HL-60/S4 treated with retinoic acid at 250 ng/mL for 4 days and 3 days (cell line): Measurements from ENCODE around the gene CDADC1.
"Not testable (repeated sequence)": the region's sequence is repeated elsewhere in the genome, so short reads cannot be mapped to it uniquely, and the experiment has no call there.

Source experiments
- in situ Hi-C: fragments of 300-500 bp; cut with MboI; formaldehyde crosslinking; loops from 2 replicates; pipeline ENCODE4 v1.7.0; 2022; ENCODE audit warnings: low sequenced_read_pairs

The CDADC1 gene

DNA sequence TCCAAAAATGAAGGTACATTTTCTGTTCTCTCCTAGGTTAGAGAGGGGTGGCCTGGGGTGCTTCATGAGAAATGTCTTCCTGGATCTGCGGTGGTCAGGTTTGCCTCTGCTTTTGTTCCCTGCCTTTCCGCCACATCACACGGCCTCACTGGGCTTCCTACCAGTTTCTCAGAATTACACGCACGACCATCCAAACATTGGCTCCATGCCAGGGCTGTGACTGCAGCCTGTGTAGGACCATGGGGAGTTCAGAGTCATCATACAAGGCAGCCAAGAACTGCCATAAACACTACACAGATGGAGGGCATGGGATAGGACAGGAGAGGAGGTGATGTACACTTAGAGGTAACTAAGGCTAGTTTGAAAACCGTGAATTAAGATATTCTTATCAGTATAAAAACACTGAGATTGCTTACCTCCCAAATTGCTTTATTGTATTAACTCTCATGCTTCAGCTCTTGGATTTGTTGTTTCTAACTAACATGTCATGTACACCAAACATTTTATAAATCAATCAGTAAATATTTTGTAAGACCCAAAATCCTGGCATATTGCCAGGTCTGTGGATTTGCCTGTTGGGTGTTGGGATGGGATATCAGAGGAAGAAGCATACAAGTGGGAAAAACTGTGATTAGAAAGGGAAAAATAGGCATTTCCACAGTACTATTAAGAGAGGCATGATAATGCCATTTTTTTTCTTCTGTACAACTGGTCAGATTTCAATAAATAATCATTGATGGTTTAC, 45.2 kb downstream of the CDADC1 start:
- in situ Hi-C loops = no loop called here

DNA sequence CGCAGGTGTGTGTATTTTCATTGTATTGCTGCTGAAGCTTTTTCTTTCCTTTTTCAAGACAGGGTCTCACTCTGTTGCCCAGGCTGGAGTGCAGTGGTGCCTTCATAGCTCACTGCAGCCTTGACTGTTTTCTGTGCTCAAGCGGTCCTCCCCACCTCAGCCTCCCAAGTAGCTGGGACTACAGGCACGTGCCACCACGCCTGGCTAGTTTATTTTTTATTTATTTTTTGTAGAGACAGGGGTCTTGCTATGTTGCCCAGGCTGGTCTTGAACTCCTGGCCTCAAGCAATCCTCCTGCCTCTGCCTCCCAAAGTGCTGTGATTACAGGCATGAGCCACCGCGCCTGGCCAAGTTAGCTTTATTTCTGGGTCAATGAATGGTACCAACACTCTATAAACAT, 47.0 kb downstream of the CDADC1 start:
- in situ Hi-C loops = not testable (repeated sequence)

DNA sequence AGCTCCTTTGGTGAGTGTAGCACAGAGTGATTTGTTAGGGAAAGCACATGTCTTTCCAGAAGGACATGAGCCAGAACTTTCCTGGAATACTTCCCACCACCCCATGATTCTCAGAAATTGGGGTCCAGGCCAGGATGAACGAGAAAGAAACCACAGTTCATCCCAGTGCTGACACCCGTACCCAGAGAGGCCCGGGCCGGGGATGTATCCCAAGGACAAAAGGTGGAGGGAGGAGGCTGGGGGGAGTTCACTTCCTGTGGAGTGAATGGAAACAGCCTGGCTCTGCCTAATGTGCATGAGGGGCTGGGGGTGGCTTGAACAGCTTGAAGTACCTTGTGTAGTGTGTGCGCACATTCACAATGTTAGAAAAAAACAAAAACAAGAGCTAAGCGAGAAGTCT, 47.5 kb downstream of the CDADC1 start:
- in situ Hi-C loops = no loop called here

DNA sequence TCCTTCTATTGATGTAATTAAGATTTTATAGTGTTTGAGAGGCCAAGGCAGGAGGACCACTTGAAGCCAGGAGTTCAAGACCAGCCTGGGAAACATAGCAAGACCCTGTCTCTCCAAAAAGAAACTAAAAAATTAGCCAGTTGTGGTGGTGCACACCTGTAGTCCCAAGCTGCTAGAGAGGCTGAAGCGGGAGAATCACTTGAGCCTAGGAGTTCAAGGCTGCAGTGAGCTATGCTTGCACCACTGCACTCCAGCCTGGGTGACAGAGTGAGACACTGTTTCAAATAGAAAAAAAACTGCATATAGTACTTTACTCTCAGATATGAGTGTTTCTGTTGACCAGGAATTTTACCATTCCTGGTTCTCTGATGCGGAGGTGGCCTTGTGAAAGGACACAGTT, 48.9 kb downstream of the CDADC1 start:
- in situ Hi-C loops = no loop called here

DNA sequence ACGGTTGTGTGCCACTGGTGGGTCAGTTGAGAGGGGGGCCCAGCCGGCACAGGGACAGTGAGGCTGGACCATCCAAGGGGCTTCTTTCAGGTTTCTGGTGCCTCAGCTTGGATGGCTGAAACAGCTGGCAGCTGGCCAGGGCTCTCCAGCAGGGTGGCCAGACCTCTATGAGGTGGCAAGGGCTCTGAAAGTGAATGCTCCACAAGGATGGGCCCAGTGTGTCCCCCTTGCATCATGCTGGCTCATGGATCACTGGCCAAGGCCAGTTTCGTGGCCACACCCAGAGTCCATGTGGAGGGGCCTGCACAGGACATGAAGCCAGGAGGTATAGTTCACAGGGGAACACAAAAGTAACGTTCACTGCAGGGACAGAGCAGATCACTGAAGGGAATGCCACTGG, 49.6 kb downstream of the CDADC1 start:
- in situ Hi-C loops = no loop called here

DNA sequence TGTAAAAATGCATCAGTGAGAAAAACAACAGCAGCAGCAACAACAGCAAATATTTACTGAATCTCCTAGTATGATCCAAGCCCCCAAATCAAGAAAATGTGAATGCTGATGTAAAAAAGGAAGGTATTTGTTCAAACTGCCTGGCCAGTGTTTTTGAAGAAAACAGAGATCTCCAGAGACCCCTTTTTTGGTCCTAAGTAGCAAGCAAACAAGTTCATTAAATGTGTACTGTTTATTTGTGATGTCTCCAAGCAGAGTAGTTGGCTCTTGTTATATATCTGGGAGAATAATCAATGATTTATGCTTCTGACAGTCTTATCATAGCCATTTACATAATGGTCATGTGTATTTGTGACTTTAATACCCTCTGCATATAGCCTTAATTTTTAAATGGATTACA, 50.7 kb downstream of the CDADC1 start:
- in situ Hi-C loops = no loop called here

DNA sequence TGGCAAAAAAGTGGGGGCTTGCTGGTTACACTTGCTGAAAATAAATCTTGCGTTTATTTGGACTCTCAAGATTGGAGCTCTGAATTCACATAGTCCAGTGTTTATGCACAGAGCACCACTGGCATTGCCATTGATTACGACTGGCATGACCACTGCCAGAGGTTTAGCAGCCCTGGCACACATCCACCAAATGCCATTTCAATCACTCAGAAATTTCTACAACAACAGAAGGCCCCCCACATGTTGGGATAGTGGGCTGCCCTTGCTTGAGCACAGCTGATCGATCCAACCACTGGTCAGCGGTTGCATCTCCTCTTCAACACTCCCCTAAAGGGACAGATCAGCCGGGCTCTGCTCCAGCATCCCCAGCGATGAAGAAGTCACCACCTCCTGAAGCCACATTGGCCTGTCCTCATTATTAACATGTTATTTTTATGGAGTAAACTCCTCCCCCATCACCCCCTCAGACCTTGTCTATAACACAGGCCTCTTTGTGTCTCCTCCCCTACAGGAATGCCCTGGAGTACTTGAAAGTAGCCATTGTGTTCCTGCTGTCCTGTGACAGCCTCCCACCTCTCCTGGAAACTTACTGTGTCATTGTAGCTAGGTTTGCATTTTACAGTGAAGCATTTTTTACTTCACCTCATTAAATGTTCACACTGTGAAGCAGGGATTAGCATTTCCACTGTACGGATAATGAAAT, 51.3 kb downstream of the CDADC1 start:
- in situ Hi-C loops = no loop called here

DNA sequence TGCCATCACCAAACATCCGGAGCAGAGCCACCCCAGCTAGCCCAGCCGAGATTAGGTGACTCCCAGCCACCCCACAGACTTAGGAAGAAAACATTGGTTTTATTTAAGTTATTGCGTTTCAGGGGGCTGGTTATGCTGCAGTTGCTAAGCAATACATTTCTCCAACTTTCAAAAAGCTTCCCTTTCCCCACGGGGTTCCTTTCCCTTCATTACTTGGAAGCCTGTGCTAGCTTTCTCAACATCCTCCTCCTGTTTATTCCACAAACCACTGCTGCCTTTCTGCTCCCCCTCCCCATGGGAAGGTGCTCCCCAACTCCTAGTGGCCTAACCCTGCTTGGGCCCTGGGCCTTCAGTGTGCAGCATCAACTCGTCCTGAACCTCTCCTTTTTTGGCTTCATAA, 52.6 kb downstream of the CDADC1 start:
- in situ Hi-C loops = loop anchor here (10.0 kb wide), 1 partner anchor 315 kb away; no protein-coding TSS in a partner anchor

DNA sequence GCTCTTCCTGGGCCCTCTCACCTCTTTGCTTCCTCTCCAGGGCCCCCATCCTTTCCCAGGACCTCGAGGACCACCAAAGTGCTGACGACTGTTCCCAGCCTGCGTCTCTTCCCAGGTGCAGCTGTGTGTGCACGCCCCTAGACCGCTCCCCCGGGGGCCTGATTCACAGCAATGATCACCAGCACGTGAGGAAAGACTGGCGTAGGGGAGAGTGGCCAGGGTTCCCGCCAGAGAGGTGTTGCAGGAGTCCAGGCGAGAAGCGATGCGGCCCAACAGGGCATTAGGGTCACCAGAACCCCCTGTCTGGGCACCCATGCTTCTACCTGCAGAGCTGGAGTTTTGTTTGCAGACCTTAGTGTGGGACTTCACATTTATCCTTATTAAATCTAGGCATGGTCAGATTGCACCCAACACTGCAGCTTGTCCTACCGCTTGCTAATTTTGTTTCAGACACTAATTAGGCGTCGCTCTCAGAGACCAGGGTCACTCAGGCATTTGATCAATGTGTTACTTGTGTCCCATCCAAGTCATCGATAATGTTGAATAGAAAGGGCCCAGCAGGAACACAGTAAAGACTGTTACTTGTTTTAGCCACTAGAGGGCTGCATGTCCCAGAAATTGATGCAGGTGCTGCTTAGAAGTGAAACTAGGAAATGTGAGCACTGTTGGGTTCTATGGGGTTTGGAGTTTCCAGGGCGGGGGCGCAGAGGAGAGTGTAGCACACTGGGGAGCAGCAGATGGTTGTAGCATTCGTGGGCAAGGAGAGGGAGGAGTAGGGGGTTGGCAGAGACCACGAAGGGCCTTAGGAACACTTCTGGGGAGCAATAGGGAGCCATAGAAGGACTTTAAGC, 53.2 kb downstream of the CDADC1 start:
- in situ Hi-C loops = loop anchor here (10.0 kb wide), 1 partner anchor 314 kb away; no protein-coding TSS in a partner anchor

DNA sequence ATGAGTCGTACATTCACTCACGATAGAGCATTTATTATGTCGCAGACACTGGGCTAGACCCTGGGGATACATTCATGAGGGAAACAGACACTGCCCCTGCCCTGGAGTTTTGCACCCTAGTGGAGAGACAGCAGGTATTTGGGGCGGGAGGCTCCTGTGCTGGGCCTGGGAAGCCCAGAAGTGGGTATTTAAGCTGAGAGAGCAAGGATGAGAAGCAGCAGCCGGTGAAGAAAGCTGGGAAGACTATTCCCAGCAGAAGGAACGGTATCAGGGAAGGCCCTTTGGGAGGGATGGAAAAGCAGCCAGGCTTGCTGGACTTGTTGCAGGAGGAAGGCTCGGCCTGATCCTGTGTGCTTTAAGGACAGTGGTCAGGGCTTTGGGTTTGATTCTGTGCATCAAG, 54.5 kb downstream of the CDADC1 start:
- in situ Hi-C loops = loop anchor here (10.0 kb wide), 1 partner anchor 313 kb away; no protein-coding TSS in a partner anchor

DNA sequence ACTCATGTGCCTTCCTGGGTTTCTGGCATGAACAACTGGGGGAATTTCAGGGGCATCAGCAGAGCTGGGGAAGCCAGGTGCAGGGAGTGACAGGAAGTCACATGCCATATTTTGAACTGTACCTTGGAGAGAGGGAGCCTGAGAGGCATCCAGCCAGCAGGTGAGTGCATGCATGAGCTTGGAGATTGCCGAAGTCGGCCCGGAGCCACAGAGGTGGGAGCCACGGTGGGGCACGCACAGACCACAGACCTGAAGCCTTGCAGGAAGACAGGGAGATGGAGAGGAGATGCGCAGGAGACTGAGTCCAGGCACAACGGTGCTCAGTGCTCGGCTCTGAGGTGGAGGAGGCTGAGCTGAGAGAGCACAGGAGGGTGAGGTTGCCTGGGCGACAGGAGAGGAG, 55.1 kb downstream of the CDADC1 start:
- in situ Hi-C loops = loop anchor here (10.0 kb wide), 1 partner anchor 312 kb away; no protein-coding TSS in a partner anchor

DNA sequence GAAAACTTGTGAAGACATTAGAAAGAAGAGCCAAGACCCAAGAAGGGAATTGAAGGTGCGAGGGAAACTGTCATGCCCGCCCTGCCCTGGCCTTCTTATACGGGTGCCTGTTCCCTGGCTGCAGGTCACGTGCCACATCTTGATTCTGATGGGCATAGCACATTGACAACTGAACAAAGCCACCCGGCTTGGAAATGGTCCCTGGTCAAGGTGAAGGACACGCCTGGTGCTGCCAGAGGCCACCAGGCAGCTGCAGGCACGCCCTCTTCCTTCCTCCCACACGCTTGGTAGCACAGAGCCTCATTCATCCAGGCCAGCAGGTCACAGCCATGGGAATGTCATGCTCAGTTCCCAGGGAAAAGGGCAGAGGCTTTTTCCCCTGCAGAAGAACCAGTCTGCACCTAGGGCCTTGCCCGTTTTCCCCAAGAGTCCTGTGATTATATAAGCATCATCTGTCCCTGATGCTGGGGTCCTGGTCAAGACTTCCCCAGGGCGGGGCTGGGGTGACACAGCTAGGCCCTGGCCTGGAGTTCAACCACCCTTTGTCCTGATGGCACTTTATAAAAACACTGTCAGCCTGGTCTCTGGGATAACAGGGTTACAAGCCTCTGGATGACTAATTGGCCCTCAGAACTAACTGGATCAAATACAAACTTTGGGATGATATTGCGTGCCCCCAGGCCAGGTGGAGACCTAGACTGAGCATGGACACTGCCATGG, 56.0 kb downstream of the CDADC1 start:
- in situ Hi-C loops = loop anchor here (10.0 kb wide), 1 partner anchor 311 kb away; no protein-coding TSS in a partner anchor

DNA sequence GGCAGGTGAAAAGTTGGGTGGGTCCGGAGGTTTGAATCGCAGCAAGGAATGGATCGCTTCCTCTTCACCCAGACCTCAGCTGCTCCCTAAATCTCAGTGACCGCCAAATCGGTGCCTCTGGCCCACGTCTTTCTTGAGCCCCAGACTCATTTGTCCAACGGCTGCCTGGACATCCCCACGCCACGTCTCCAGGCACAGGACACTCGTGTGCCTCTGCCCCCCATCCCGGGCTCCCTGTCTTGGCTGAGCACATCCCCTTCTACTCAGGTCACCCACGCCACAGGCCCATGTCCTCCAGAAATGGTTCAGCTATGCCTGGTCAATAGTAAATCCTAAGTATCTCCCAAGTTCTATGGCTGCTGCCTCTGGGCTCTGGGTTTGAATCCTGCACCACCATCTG, 56.6 kb downstream of the CDADC1 start:
- in situ Hi-C loops = loop anchor here (10.0 kb wide), 1 partner anchor 310 kb away; no protein-coding TSS in a partner anchor

DNA sequence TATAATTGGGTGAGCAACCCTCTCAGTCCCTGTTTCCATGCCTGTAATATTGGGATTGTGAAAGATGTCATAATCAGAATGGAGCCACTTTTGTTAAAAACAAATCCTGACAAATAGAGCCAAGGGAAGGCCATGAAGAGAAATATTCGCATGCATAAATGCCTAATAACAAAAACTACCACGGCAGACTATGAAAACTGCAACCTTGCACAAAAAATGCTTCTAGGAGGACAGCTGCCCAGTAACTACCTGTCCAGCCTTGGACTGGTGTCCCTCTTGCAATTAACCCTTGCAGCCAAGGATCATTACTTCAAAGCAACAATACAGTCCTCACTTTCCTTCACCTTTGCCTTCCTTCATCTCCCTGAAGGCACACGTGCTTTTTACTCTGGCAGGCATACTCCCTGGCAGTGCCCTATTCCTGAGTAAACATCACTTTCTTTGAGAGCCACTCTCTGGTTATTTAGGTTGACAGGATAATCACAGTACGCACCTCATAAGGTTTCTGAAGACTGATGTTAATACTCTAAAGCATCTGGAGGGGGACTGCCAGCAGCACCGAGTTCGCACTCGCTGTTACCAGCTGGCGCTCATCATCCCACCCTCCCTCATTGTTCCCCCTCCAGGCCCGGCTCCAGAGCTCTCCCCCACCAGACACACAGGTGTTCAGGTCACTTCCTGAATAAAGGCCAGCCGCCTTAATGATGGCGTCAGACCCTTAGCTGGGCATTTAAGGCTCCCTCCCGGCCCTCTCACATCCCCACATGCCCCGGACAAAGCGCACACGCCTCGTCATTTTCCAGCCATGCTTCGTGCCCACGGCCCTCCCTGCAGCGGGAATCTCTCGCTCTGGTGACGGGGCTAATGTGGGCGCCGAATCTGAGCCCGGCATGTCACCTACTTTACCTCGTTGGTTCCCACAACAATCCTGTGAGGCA, 57.3 kb downstream of the CDADC1 start:
- in situ Hi-C loops = loop anchor here (10.0 kb wide), 1 partner anchor 310 kb away; no protein-coding TSS in a partner anchor

DNA sequence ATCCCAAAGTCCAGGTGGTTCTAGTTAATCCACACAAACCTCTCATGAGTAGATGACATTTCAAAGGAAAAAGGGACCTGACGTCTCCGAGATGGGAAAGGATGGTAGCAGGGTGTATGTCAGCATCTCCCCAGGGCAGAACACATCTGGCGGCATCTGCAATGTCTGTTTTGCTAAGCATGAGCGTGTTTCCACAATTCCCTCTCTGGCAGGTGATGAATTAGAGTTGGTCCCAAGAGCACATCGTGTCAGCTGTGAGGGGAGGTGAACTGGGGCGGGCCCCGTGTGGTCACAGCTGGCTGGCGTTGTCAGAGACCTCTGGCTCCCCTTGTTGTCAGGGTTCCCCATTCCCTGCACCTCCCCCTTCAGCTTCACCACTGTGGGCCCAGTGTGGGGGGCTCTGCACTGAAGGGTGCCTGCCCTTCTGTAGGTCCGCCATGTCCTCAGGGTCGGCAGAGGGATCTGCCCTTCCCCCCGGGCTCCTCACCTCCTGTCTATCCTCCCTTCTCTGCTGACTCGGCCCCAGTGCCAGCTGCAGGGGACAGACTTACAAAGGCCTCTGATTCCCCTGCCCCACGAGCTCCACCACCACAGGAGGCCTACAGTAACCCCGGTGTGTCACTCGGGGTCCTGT, 58.2 kb downstream of the CDADC1 start:
- in situ Hi-C loops = loop anchor here (10.0 kb wide), 1 partner anchor 309 kb away; no protein-coding TSS in a partner anchor

DNA sequence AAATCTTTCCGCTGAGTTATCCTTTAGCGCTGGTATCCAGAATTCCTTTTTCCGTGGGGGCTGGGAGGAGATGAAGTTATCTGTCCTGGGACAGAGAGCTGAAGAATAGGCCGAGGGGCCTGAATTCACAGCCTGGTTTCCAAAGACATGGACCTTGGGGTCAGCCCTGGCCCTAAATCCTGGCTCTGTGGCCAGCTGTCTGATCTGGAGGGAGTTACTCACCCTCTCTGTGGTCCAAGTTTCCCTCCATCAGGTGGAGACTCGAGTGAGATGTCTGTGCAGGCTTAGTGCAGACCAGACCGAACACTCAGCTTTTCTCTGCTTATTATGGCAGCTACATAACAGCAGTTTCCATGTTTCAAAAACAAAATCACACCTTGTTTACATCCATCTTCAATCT, 59.6 kb downstream of the CDADC1 start:
- in situ Hi-C loops = loop anchor here (10.0 kb wide), 1 partner anchor 307 kb away; no protein-coding TSS in a partner anchor

DNA sequence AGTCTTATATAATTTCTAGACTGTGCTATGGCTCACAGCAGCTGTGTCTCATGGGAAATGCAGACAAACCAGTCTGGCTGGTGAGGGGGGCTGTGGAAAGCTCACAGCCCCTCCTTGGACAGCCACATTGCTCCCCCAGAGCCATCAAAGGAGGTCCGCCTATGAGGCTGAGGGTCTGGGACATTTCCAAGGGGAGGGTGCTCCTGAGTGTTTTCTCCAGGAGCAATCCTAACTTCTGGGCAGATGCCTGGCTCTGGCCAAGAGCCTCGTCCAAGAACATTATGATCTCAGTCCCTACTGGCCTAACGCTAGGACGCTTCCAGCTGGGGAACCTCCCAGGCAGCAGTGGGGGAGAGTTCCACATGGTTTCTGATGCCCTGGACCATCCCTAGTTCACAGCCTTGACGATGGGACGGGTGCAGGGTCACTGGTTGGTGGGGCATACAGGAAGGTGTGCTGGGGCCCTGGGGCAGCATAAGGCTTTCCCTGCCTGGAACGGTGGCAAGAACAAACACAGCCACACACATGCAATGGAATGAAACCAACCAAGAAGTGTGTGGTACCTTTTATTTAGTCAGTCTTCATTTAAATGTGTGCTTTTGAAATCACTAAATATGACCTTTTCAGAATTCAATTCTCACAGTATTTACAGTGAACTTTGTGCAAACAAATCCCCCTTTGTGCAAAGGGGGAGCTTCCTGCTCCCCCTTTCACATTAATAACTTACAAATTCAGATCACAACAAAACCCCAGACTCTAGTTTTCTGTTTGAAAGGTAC, 60.6 kb downstream of the CDADC1 start:
- in situ Hi-C loops = loop anchor here (10.0 kb wide), 1 partner anchor 307 kb away; no protein-coding TSS in a partner anchor

DNA sequence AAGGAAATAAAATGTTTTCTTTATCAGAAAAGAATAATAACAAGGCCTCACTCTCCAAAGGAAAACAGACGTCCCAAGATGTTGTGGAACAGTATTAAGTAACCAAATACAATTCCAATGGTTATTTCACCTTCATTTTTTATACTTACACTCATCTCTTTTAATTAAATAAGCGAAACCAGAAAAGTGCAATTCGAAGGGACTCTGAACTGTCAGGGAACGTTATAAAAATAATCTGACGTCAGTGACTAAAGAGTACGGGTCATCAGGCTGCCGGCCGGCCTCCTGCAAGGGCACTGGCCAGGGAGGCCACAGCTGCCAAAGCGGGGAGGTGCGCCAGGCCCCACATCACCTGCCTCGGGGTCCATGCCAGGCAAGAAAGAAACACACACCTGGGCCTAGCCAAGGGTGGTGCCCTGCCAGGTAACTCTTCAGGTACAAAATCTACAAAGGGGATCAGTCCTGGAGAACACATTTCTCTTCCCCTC, 61.2 kb downstream of the CDADC1 start:
- in situ Hi-C loops = loop anchor here (10.0 kb wide), 1 partner anchor 306 kb away; no protein-coding TSS in a partner anchor
